ENCODE results near the gene ASIC2. TPM values are rescaled to one million over a fixed set of nuclear protein-coding genes. Genes with fewer than 3 reads are reported as not detected.

ASIC2 gene
- total and polyA plus RNA-seq, 2 donors (not counting 3 experiments of a cell fraction or from before 2014, with no cell fraction given) = not detected

GRCh38 chr17:33204701-33205100 is 88.4 kb downstream of the ASIC2 start:
- CTCF ChIA-PET = no interaction called here
- H3K27me3 ChIP-seq (ENCODE audit: control insufficient read depth in 2 of 2, insufficient read depth in 2 of 2, low read length in 2 of 2) = no peaks in the 10 kb centered on the region
- no peaks in the 10 kb centered on the region for H4K20me1 ChIP-seq (replicated peaks; ENCODE audit: control insufficient read depth, extremely low read depth, insufficient read depth, low read length)
- H3K9ac ChIP-seq (replicated peaks; ENCODE audit: extremely low read depth, insufficient read depth, low read length) = no peak overlapping the region
- no peaks in the 10 kb centered on the region for H3K9me3 ChIP-seq (replicated peaks; ENCODE audit: control insufficient read depth, insufficient read depth, low read length)
- H3K36me3 ChIP-seq (ENCODE audit: control insufficient read depth in 2 of 2, extremely low read depth in 1 of 2, insufficient read depth in 2 of 2, low read length in 2 of 2) = no peaks in the 10 kb centered on the region
- intact Hi-C loops (cut with micrococcal nuclease) (no loop called here), dilution Hi-C loops (cut with MboI; ENCODE audit: extremely low pct_ligation_motif_present, low sequenced_read_pairs) (no loop called here)
- H2AFZ ChIP-seq (ENCODE audit: low read depth, low read length) = no peak overlapping the region
- no peak for TF ChIP-seq EZH2 (IDR thresholded peaks at IDR 0.05; ENCODE audit: borderline replicate concordance, low read depth, low read length, severe bottlenecking)
- TF ChIP-seq POLR2AphosphoS5 (IDR thresholded peaks at IDR 0.05; ENCODE audit: insufficient read depth, low read depth, low read length) = no peak
- TF ChIP-seq MYC (IDR thresholded peaks at IDR 0.05; ENCODE audit: low read depth, low read length) = no peak
- TF ChIP-seq GATA2 (IDR thresholded peaks at IDR 0.05; ENCODE audit: insufficient read depth, insufficient read length, low read depth, low read length) = no peak
- no peak for TF ChIP-seq FOS (IDR thresholded peaks at IDR 0.05; ENCODE audit: borderline replicate concordance, insufficient read depth, low read length)
- POLR2A ChIA-PET = no interaction called here
- no peak for FAIRE-seq
- H3K79me2 ChIP-seq (ENCODE audit: control insufficient read depth, insufficient read depth, low read length) = no peaks in the 10 kb centered on the region
- H3K9me1 ChIP-seq (replicated peaks; ENCODE audit: control insufficient read depth, extremely low read depth, insufficient read depth, low read length) = no peaks in the 10 kb centered on the region
- no peaks in the 10 kb centered on the region for H3K4me1 ChIP-seq (ENCODE audit: control insufficient read depth, extremely low read depth, insufficient read depth, low read length)
- no peak for DNase-seq (ENCODE audit: low read depth, low spot score)
- H3K4me2 ChIP-seq (ENCODE audit: insufficient read depth, low read length) = no peak overlapping the region
- H3K4me3 ChIP-seq (replicated peaks in 1 of 3; ENCODE audit: insufficient read depth in 1 of 3, low read depth in 1 of 3, low read length in 3 of 3) = no peak overlapping the region
- H3K27ac ChIP-seq (ENCODE audit: insufficient read depth, low read depth, low read length) = no peak overlapping the region
- BruUV-seq (replicated peaks) = no TSS peak

GRCh38 chr17:33204156-33204555 is 88.9 kb downstream of the ASIC2 start:
- Histone ChIP-seq H3K4me3 (replicated peaks in 1 of 3; ENCODE audit: insufficient read depth in 1 of 3, low read depth in 1 of 3, low read length in 3 of 3) (no peak overlapping the region), H3K9me1 (replicated peaks; ENCODE audit: control insufficient read depth, extremely low read depth, insufficient read depth, low read length) (no peaks in the 10 kb centered on the region), H3K27me3 (ENCODE audit: control insufficient read depth in 2 of 2, insufficient read depth in 2 of 2, low read length in 2 of 2) (no peaks in the 10 kb centered on the region), H3K4me2 (ENCODE audit: insufficient read depth, low read length) (no peak overlapping the region), H3K4me1 (ENCODE audit: control insufficient read depth, extremely low read depth, insufficient read depth, low read length) (no peaks in the 10 kb centered on the region), H3K79me2 (ENCODE audit: control insufficient read depth, insufficient read depth, low read length) (no peaks in the 10 kb centered on the region), H3K9ac (replicated peaks; ENCODE audit: extremely low read depth, insufficient read depth, low read length) (no peak overlapping the region), H3K27ac (ENCODE audit: insufficient read depth, low read depth, low read length) (no peak overlapping the region), H3K9me3 (replicated peaks; ENCODE audit: control insufficient read depth, insufficient read depth, low read length) (no peaks in the 10 kb centered on the region), H4K20me1 (replicated peaks; ENCODE audit: control insufficient read depth, extremely low read depth, insufficient read depth, low read length) (no peaks in the 10 kb centered on the region), H3K36me3 (ENCODE audit: control insufficient read depth in 2 of 2, extremely low read depth in 1 of 2, insufficient read depth in 2 of 2, low read length in 2 of 2) (no peaks in the 10 kb centered on the region), H2AFZ (ENCODE audit: low read depth, low read length) (no peak overlapping the region)
- FAIRE-seq (no peak), DNase-seq (ENCODE audit: low read depth, low spot score) (no peak)
- ChIA-PET CTCF (no interaction called here), POLR2A (no interaction called here)
- dilution Hi-C loops (cut with MboI; ENCODE audit: extremely low pct_ligation_motif_present, low sequenced_read_pairs) (no loop called here), intact Hi-C loops (cut with micrococcal nuclease) (no loop called here)
- BruUV-seq (replicated peaks) = no TSS peak
- no peak for TF ChIP-seq POLR2AphosphoS5 (IDR thresholded peaks at IDR 0.05; ENCODE audit: insufficient read depth, low read depth, low read length)
- no peak for TF ChIP-seq EZH2 (IDR thresholded peaks at IDR 0.05; ENCODE audit: borderline replicate concordance, low read depth, low read length, severe bottlenecking)
- TF ChIP-seq, protein P1, sequence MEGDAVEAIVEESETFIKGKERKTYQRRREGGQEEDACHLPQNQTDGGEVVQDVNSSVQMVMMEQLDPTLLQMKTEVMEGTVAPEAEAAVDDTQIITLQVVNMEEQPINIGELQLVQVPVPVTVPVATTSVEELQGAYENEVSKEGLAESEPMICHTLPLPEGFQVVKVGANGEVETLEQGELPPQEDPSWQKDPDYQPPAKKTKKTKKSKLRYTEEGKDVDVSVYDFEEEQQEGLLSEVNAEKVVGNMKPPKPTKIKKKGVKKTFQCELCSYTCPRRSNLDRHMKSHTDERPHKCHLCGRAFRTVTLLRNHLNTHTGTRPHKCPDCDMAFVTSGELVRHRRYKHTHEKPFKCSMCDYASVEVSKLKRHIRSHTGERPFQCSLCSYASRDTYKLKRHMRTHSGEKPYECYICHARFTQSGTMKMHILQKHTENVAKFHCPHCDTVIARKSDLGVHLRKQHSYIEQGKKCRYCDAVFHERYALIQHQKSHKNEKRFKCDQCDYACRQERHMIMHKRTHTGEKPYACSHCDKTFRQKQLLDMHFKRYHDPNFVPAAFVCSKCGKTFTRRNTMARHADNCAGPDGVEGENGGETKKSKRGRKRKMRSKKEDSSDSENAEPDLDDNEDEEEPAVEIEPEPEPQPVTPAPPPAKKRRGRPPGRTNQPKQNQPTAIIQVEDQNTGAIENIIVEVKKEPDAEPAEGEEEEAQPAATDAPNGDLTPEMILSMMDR (IDR thresholded peaks at IDR 0.05; ENCODE audit: extremely low read depth in 1 of 2, insufficient read depth in 1 of 2, low read depth in 1 of 2, low read length in 2 of 2) = no peak
- no peak for TF ChIP-seq POLR2A (IDR thresholded peaks at IDR 0.05; ENCODE audit: low read depth, low read length)
- no peak for TF ChIP-seq MYC (IDR thresholded peaks at IDR 0.05; ENCODE audit: low read depth, low read length)
- TF ChIP-seq FOS (IDR thresholded peaks at IDR 0.05; ENCODE audit: borderline replicate concordance, insufficient read depth, low read length) = no peak
- no peak for TF ChIP-seq GATA2 (IDR thresholded peaks at IDR 0.05; ENCODE audit: insufficient read depth, insufficient read length, low read depth, low read length)
- no peak for TF ChIP-seq MAX (IDR thresholded peaks at IDR 0.05; ENCODE audit: insufficient read depth, insufficient read length)
- no peak for TF ChIP-seq JUN (IDR thresholded peaks at IDR 0.05; ENCODE audit: borderline replicate concordance, insufficient read depth, insufficient read length, low read depth)

All from endothelial cell of umbilical vein (primary cell).